Prostate gland (tissue), 2 donors: Measurements from ENCODE around the gene CCDC174.

Experiments used
- CTCF ChIP-seq, 4 experiments: fragments of 200-600 bp in 2 of 4; fragments of 450-650 bp in 2 of 4; sonication (generic) in 2 of 4; IDR thresholded peaks; 1 replicate in 3 of 4; 2 replicates in 1 of 4; pipeline ENCODE4 v1.5.1; 2016 to 2019; ENCODE audit warnings: antibody characterized with exemption in 4 of 4, mild to moderate bottlenecking in 2 of 4, moderate library complexity in 2 of 4
- POLR2A ChIP-seq: fragments of 450-650 bp; IDR thresholded peaks from one replicate; pipeline ENCODE4 v1.6.1; 2016; ENCODE audit warnings: antibody characterized with exemption, mild to moderate bottlenecking
- POLR2AphosphoS5 ChIP-seq: sonication (generic); formaldehyde crosslinking; IDR thresholded peaks from one replicate; pipeline ENCODE4 v1.6.1; 2017; ENCODE audit warnings: antibody characterized with exemption

- TF ChIP-seq CTCF (IDR thresholded peaks at IDR 0.05) (no peak), POLR2AphosphoS5 (no peak), POLR2A (no peak)
Observed at GRCh38 chr3:14689247-14689980, 37.9 kb downstream of the CCDC174 start.
